NCI-H345 treated with DMSO at 0.1 percent for 48 hours (cell line): ENCODE results near the gene BCL2L12.
"Not testable (repeated sequence)": the region's sequence is repeated elsewhere in the genome, so short reads cannot be mapped to it uniquely, and the experiment has no call there.

Source experiments
- DNase-seq: peaks from one replicate; lab custom pipeline; 2025; ENCODE audit not compliant: unreplicated experiment; lab: John Stamatoyannopoulos, UW

Gene BCL2L12

GRCh38 chr19:49665351-49666119 lies at the start of gene BCL2L12, which contains the start of gene IRF3:
TSS of gene BCL2L12 (plus strand) at chr19:49665933. CDS start at chr19:49666693, 760 bp downstream.
TSS of gene IRF3 (minus strand) at chr19:49665857. CDS start at chr19:49664838, 1,019 bp downstream.
- DNase-seq, result peak; percentile 77

- DNase-seq, result no peak
These were observed 49.2 kb upstream of the BCL2L12 start for GRCh38 chr19:49616532-49616931.

- no peak for DNase-seq
These were observed 48.8 kb upstream of the BCL2L12 start for GRCh38 chr19:49616945-49617344.

- not testable (repeated sequence) for DNase-seq
These were observed 47.9 kb upstream of the BCL2L12 start for GRCh38 chr19:49617860-49618259.

- DNase-seq, result no peak
These were observed 40.5 kb upstream of the BCL2L12 start for GRCh38 chr19:49624967-49625910.

- DNase-seq, result no peak
These were observed 39.5 kb upstream of the BCL2L12 start for GRCh38 chr19:49626226-49626625.

- no peak for DNase-seq
These were observed 36.1 kb upstream of the BCL2L12 start for GRCh38 chr19:49629659-49630058.

- DNase-seq, result no peak
These were observed 34.6 kb upstream of the BCL2L12 start for GRCh38 chr19:49631014-49631588.

GRCh38 chr19:49631610-49632192 lies 34.0 kb upstream of the BCL2L12 start:
- DNase-seq, result no peak

- DNase-seq, result no peak
These were observed 33.2 kb upstream of the BCL2L12 start for GRCh38 chr19:49632576-49632975.

GRCh38 chr19:49633273-49633672 lies 32.5 kb upstream of the BCL2L12 start:
- DNase-seq, result not testable (repeated sequence)

GRCh38 chr19:49635530-49636232 lies 30.1 kb upstream of the BCL2L12 start:
- no peak for DNase-seq

GRCh38 chr19:49636233-49636932 lies 29.4 kb upstream of the BCL2L12 start:
- no peak for DNase-seq

GRCh38 chr19:49637821-49638738 lies 27.7 kb upstream of the BCL2L12 start:
- no peak for DNase-seq

- no peak for DNase-seq
These were observed 26.2 kb upstream of the BCL2L12 start for GRCh38 chr19:49639401-49640112.

- peak; percentile 78 for DNase-seq
These were observed 25.4 kb upstream of the BCL2L12 start, which contains the start of gene RRAS for GRCh38 chr19:49640113-49640898. TSS of gene RRAS (minus strand) at chr19:49640143. CDS start at chr19:49640098, 45 bp downstream.
